Posterior cingulate gyrus (tissue), 11 donors: ENCODE measurements around the gene DMPK.
A peak's percentile ranks its signal among the peaks of the same experiment; 100 is the strongest.

Source experiments
- DNase-seq, 10 donors: peaks; one replicate each; pipeline versions ENCODE4 v3.0.0 to v3.0.0-alpha.2; 2020 to 2021; ENCODE audit warnings: mixed read lengths in 3 of 10
- intact Hi-C: fragments of 100-400 bp; cut with DNase I; formaldehyde crosslinking; loops from one replicate; pipeline ENCODE4 v1.15.1; 2023

DMPK gene

DNA sequence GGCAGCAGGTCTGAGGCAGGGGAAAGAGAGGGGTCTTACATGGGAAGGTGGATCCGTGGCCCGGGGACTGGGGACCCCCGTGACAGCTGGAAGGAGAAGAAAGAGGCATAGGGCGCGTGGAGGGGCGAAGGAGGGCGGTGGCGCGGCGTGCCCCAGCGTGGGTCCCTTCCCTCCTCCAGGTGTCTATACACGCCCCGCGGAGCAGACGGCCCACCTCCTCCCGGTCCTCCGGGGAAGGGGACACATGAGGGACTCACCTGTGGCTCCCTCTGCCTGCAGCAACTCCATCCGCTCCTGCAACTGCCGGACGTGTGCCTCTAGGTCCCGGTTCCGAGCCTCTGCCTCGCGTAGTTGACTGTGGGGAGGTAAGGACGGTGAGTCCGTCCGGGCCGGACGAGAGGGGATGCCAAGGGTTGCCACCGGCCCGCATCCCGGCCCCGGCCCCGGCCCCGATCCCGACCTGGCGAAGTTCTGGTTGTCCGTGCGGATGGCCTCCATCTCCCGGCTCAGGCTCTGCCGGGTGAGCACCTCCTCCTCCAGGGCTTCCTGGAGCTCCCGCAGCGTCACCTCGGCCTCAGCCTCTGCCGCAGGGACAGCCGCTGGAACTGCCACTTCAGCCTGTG, 10.9 kb downstream of the DMPK start:
- DNase-seq, result peak in 1 of 10 donors; percentile 85
- intact Hi-C loops, result no loop called here

DNA sequence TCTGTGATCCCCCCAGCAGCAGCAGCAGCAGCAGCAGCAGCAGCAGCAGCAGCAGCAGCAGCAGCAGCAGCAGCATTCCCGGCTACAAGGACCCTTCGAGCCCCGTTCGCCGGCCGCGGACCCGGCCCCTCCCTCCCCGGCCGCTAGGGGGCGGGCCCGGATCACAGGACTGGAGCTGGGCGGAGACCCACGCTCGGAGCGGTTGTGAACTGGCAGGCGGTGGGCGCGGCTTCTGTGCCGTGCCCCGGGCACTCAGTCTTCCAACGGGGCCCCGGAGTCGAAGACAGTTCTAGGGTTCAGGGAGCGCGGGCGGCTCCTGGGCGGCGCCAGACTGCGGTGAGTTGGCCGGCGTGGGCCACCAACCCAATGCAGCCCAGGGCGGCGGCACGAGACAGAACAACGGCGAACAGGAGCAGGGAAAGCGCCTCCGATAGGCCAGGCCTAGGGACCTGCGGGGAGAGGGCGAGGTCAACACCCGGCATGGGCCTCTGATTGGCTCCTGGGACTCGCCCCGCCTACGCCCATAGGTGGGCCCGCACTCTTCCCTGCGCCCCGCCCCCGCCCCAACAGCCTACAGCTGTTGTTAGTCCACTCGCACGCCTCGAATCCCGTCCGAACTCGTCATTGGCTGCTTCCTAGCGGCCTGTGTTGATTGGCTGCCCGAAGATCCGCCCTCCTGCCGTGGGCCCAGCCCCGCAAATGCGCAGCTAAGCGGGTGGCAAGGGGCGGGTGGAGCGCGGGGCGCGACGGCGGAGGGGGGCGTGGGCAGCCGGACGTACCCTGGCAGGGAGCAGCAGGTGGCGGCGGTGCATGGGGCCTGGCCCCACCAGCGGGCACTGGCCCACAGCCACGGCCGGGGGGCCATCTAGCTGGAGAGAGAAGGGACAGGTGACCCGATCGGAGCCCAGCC, 11.8 kb downstream of the DMPK start:
- DNase-seq, result peak; percentile 83 to 98 (median 91)
- intact Hi-C loops, result loop anchor here (1.0 kb wide), 1 partner anchor 29 kb away; no protein-coding TSS in a partner anchor

DNA sequence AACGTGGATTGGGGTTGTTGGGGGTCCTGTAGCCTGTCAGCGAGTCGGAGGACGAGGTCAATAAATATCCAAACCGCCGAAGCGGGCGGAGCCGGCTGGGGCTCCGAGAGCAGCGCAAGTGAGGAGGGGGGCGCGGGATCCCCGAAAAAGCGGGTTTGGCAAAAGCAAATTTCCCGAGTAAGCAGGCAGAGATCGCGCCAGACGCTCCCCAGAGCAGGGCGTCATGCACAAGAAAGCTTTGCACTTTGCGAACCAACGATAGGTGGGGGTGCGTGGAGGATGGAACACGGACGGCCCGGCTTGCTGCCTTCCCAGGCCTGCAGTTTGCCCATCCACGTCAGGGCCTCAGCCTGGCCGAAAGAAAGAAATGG, 12.5 kb downstream of the DMPK start:
- DNase-seq, result peak in 6 of 10 donors; percentile 31 to 92 (median 43)
- intact Hi-C loops, result loop anchor here (1.0 to 5.0 kb wide), 2 partner anchors 29 to 38 kb away; partner anchors contain the start of genes FBXO46 and MEIOSIN

DNA sequence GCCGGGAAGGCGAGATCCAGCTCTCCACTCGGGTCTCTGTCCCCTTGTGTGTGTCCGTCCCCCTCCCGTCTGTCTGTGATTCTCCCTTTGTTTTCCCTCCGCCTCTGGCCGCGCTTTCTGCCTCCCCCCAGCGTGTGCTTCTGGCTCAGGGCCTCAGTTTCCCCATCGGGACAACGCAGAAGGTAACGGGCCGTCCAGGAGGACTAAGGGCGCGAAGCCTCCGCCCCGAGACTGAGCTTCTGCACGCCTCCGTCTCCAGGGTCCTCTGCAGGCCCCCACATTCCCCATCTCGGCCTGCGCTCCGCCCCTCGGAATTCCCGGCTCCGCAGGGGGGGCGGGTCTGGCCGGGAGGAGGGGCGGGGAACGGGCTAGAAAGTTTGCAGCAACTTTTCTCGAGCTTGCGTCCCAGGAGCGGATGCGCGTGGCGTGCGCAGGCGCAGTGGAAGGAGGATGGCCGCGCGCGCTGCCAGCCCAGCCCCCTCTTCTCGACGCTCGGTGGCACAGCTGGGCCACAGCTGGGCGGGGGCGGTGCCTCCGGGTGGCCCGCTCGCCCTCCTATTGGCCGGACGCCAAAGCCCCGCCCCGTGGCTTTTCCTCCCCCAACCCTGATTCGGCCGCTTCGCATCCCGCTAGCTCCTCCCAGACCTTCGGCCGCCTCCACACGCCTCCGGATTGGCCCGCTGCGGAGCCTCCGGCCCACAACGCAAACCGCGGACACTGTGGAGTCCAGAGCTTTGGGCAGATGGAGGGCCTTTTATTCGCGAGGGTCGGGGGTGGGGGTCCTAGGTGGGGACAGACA, 13.1 kb downstream of the DMPK start, which contains the start of gene SIX5:
SIX5 (minus strand) TSS at position 269 of the 799 bp plus-strand sequence. CDS start 408 bp downstream, outside the sequence.
- intact Hi-C loops, result loop anchor here (5.0 kb wide), 1 partner anchor 37 kb away; the partner anchor contains the start of genes FBXO46 and MEIOSIN
- peak; percentile 93 to 99 (median 97) for DNase-seq

DNA sequence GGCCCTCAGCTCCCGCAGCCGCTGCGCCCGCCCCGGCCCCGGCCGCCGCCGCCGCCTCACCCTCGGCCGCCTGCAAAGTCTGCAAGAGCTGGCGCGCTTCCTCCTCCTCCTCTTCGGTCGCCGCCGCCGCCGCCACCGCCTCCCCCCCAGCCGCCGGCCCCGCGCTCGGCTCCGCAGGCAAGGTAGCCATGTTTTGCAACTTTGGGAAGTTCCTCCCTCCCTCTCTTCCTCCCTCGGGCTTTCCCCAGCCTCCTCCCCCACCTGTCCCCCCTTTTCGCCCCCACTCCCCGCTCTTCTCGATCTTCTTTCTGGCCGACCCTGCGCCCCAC, 13.7 kb downstream of the DMPK start:
- intact Hi-C loops, result loop anchor here (5.0 kb wide), 1 partner anchor 36 kb away; the partner anchor contains the start of genes FBXO46 and MEIOSIN
- peak in 1 of 10 donors; percentile 86 for DNase-seq

- peak in 4 of 10 donors; percentile 35 to 87 (median 61) for DNase-seq
- intact Hi-C loops, result loop anchor here (5.0 kb wide), 1 partner anchor 36 kb away; the partner anchor contains the start of genes FBXO46 and MEIOSIN
Observed at GRCh38 chr19:45767881-45768654, 14.2 kb downstream of the DMPK start.

- intact Hi-C loops, result loop anchor here (5.0 kb wide), 1 partner anchor 35 kb away; the partner anchor contains the start of genes FBXO46 and MEIOSIN
- DNase-seq, result no peak
Observed at GRCh38 chr19:45767410-45767880, 14.8 kb downstream of the DMPK start.

GRCh38 chr19:45766869-45767346, 15.4 kb downstream of the DMPK start:
- intact Hi-C loops, result loop anchor here (5.0 kb wide), 1 partner anchor 35 kb away; the partner anchor contains the start of genes FBXO46 and MEIOSIN
- no peak for DNase-seq

GRCh38 chr19:45766296-45766868, 15.9 kb downstream of the DMPK start:
- DNase-seq, result peak in 1 of 10 donors; percentile 82
- intact Hi-C loops, result loop anchor here (5.0 kb wide), 1 partner anchor 34 kb away; the partner anchor contains the start of genes FBXO46 and MEIOSIN

DNA sequence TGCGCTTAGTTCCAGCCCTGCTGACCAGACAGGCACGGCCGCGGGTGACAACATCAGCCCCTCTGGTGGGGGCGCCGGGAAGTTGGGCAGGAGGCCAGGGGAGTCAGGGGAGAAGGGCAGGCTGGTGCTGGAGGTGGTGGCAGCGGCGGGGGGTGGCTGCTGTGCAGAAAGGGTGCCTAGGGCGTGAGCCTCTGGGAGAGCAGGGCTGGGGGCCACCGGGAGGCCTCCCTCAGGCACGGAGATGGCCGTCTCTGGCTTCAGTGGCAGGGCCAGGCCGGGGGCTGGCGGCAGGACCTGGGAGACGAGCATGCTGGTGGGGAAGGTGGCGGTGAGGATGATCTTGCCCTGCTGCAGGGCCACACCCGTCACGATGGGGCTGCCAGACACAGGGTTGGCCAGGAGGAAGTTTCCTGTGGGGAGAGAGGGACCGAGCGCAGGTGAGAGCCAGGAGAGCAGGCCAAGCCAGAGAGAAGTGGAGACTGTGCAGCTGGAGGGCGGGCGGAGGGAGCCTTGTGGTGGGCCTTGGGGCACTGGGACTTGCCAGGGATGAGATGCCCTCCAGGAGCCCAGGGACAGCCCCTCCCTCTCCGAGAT, 16.5 kb downstream of the DMPK start:
- no peak for DNase-seq
- intact Hi-C loops, result loop anchor here (2.0 to 5.0 kb wide), 2 partner anchors 33 to 67 kb away; partner anchors contain the start of genes FBXO46 and MEIOSIN

GRCh38 chr19:45764945-45765701, 17.2 kb downstream of the DMPK start:
- intact Hi-C loops, result loop anchor here (2.0 to 5.0 kb wide), 2 partner anchors 33 to 66 kb away; partner anchors contain the start of genes FBXO46 and MEIOSIN

DNA sequence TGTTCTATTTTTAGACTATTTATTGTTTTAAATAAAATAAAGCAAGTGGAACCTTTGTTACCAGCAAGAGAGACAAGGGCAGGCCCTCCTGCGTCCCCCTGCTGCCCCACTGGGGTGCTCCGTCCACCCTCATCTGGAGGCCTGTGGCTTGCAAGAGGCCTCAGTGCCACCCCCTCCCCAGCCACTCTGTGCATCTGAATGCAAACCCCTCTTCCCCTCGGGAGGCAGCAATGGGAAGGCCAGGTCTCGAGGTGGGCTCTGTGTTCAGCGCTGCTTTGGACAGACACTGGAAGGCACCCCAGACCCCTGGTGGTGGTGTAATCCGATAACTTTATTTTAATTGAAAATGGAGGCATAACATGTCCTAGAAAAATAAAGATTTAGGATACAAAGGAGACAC, 17.8 kb downstream of the DMPK start:
- intact Hi-C loops, result loop anchor here (2.0 kb wide), 1 partner anchor 66 kb away; no protein-coding TSS in a partner anchor
- no peak for DNase-seq

More at GRCh38 chr19:45764945-45765701, 17.2 kb downstream of the DMPK start:
- DNase-seq, result no peak

DNA sequence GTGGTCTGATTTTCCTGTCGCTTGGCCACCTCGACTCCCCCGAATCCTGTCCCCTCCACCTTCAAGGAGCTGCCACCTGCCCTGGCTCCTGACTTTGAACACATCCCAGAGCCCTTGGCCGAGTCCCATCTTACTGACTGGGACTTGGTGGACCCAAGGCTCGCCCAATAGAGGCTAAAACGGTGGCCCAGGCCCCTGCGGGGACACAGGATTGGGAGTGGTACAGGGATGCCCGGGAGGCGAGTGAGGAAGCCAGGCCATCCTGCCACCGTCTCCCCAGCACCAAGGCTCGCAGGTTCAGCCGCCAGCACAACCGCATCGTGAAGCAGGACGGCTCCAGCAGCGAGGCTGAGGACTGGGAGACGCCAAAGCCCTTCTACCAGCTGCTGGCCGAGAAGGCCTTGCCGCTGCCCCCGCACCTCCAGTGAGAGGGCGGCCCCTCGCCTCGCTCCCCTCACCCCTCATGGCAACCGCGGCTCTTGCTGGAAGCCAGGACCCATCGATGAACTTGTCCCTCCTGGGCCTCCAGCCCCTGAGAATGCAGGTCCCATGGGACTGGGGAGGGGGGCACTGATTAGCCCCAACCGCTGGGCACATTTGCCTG, 18.5 kb downstream of the DMPK start:
- intact Hi-C loops, result loop anchor here (2.0 kb wide), 1 partner anchor 65 kb away; no protein-coding TSS in a partner anchor

GRCh38 chr19:45762870-45763631, 19.2 kb downstream of the DMPK start:
- DNase-seq, result no peak
- intact Hi-C loops, result no loop called here

More for the DNA sequence above, 18.5 kb downstream of the DMPK start:
- DNase-seq, result no peak

DNA sequence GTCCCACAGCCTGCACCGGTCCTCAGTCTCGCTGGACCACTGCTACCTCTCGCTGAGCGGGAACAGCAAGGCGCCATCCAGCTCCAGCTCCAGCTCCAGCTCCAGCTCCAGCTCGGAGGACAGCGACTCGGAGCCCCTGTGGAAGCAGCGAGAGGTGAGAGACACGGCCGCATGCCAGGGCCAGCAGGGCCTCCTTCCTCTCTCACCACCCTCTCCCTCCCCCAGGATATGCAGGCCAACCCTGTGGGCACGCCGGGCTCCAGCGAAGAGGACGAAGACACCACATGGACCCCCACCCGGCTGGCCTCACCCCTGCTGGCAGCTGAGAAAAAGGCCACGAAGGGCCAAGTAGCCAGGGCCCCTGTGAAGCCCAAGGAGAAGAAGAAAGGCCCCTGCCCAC, 20.6 kb downstream of the DMPK start:
- peak in 1 of 10 donors; percentile 84 for DNase-seq
- intact Hi-C loops, result no loop called here

DNA sequence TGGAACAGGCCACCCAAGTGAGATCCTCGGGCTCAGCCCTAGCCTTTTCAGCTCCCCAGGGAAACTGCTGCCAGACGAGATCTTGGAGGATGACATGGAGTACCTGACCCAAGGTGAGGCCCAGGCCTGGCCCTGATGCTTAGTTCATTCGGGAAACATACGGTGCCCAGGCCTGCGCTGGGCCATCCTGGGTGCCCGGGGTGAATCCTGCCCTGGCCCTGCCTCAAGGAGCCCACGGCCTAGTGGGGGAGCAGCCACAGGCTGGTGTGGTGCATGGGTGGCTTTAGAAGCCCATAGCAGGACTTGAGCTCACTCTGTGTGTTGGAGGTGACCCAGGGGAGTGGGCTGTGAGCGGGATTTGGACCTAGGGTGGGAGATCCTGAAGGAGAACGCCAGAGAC, 23.4 kb downstream of the DMPK start:
- intact Hi-C loops, result no loop called here
- no peak for DNase-seq
